HepG2 (cell line): Measurements from ENCODE around the gene ELMOD3. TPM values are rescaled to one million over a fixed set of nuclear protein-coding genes. Genes with fewer than 3 reads are reported as not detected.

Source experiments
- HNRNPLL ChIP-seq: fragments of 200-400 bp; formaldehyde crosslinking; IDR thresholded peaks from 2 replicates; pipeline ENCODE4 v1.6.1; 2017; ENCODE audit warnings: mild to moderate bottlenecking, low read depth, low read length; ENCODE audit not compliant: poor library complexity, severe bottlenecking
- IKZF4 ChIP-seq: sonication (generic); formaldehyde crosslinking; IDR thresholded peaks from 2 replicates; pipeline ENCODE4 v1.5.1; 2020; ENCODE audit warnings: borderline replicate concordance, mild to moderate bottlenecking, low read depth, missing genetic modification reagents; ENCODE audit errors: not compliant biosample characterization
- PHF21A ChIP-seq: sonication (generic); formaldehyde crosslinking; IDR thresholded peaks from 2 replicates; pipeline ENCODE4 v1.5.0; 2020; ENCODE audit warnings: mild to moderate bottlenecking, missing genetic modification reagents
- RELA ChIP-seq: sonication (generic); formaldehyde crosslinking; IDR thresholded peaks from 2 replicates; pipeline ENCODE4 v1.4.0; 2020; ENCODE audit warnings: missing genetic modification reagents
- RNF219 ChIP-seq: sonication (generic); formaldehyde crosslinking; IDR thresholded peaks from 2 replicates; pipeline ENCODE4 v1.5.0; 2020; ENCODE audit warnings: mild to moderate bottlenecking, missing genetic modification reagents
- ZBTB4 ChIP-seq: sonication (generic); formaldehyde crosslinking; IDR thresholded peaks from 2 replicates; pipeline ENCODE4 v1.4.0; 2020; ENCODE audit warnings: missing genetic modification reagents, mild to moderate bottlenecking, borderline replicate concordance
- ZBTB49 ChIP-seq: sonication (generic); formaldehyde crosslinking; IDR thresholded peaks from 2 replicates; pipeline ENCODE4 v1.4.0; 2020; ENCODE audit warnings: missing genetic modification reagents, borderline replicate concordance
- ZFP1 ChIP-seq: IDR thresholded peaks from 2 replicates; pipeline ENCODE4 v1.6.1; 2016
- ZFP41 ChIP-seq: sonication (generic); formaldehyde crosslinking; IDR thresholded peaks from 2 replicates; pipeline ENCODE4 v1.4.0; 2020; ENCODE audit warnings: mild to moderate bottlenecking, missing genetic modification reagents, borderline replicate concordance
- ZFP91 ChIP-seq: sonication (generic); formaldehyde crosslinking; IDR thresholded peaks from 2 replicates; pipeline ENCODE4 v1.9.0; 2022; ENCODE audit warnings: missing genetic modification reagents, mild to moderate bottlenecking, borderline replicate concordance
- ZNF281 ChIP-seq: sonication (generic); formaldehyde crosslinking; IDR thresholded peaks from 2 replicates; pipeline ENCODE4 v1.4.0; 2020; ENCODE audit warnings: missing genetic modification reagents, borderline replicate concordance
- ZNF564 ChIP-seq: sonication (generic); formaldehyde crosslinking; IDR thresholded peaks from 2 replicates; pipeline ENCODE4 v1.8.1; 2023; ENCODE audit warnings: mild to moderate bottlenecking, missing genetic modification reagents
- ZNF670 ChIP-seq: sonication (generic); formaldehyde crosslinking; IDR thresholded peaks from 2 replicates; pipeline ENCODE4 v1.8.0; 2022; ENCODE audit warnings: mild to moderate bottlenecking, missing genetic modification reagents, borderline replicate concordance
- polyA plus RNA-seq, 8 experiments: library from polyadenylated mRNA; depleted of rRNA in 3 of 8; stranded (reverse) in 7 of 8; unstranded in 1 of 8; fragments of >200 nt; fragmentation: Illumina TruSeq in 4 of 8; extraction: Trizol in 4 of 8; gene quantifications; 2 replicates each; pipeline versions ENCODE4 v1.2.1 to v1.2.3, GENCODE V29; 2011 to 2016; ENCODE audit warnings: low read depth in 4 of 8, missing spikeins in 1 of 8, mixed read lengths in 1 of 8; ENCODE audit not compliant: insufficient read depth in 1 of 8
- total RNA-seq, 5 experiments: library from RNA; depleted of rRNA; stranded (reverse); fragments of >200 nt; fragmentation: Illumina TruSeq; extraction: Trizol; gene quantifications; 2 replicates each; pipeline ENCODE4 v1.2.3, GENCODE V29; 2016; ENCODE audit warnings: low read depth in 1 of 5

ELMOD3 gene
- total and polyA plus RNA-seq, 2 of the 13 experiments (the other 11 are each of a cell fraction or from before 2014, with no cell fraction given): 13.3 to 19.5 TPM

GRCh38 chr2:85421260-85422071, 66.9 kb downstream of the ELMOD3 start (continued):
- TF ChIP-seq ZFP91 (CRISPR knock-in tag): peak; percentile 1; the same call in 1 of the 2 replicates
- TF ChIP-seq ZNF564: 0 out of 2 replicates have a peak, but pooled peaks have one; percentile 56
- peak; percentile 61; the same call in 1 of the 2 replicates for TF ChIP-seq ZBTB49 (CRISPR knock-in tag)
- TF ChIP-seq ZNF670 (CRISPR knock-in tag): peak; percentile 94
- TF ChIP-seq ZFP41 (CRISPR knock-in tag): no peak
- peak; percentile 74; the same call in 1 of the 2 replicates for TF ChIP-seq ZNF281 (CRISPR knock-in tag)
- TF ChIP-seq ZFP1 (CRISPR knock-in tag): 0 out of 2 replicates have a peak, but pooled peaks have one; percentile 41
- peak; percentile 90; the same call in 1 of the 2 replicates for TF ChIP-seq ZBTB4 (CRISPR knock-in tag)
- TF ChIP-seq HNRNPLL: no peak
- no peak; the same call in 1 of the 2 replicates for TF ChIP-seq RELA (CRISPR knock-in tag)
- peak; percentile 0 for TF ChIP-seq IKZF4 (CRISPR knock-in tag)
- 0 out of 2 replicates have a peak, but pooled peaks have one; percentile 30 for TF ChIP-seq RNF219
- peak; percentile 90 for TF ChIP-seq PHF21A (CRISPR knock-in tag)
